Right lobe of liver (tissue), 4 donors: ENCODE results near the gene ERBB4.

Source experiments
- CTCF ChIP-seq, 4 donors: fragments of 200-600 bp in 3 of 4; fragments of 450-650 bp in 1 of 4; IDR thresholded peaks; one replicate each; pipeline versions ENCODE4 v1.5.1 to v1.8.0; 2016 to 2022; ENCODE audit warnings: antibody characterized with exemption in 4 of 4, mild to moderate bottlenecking in 2 of 4
- POLR2A ChIP-seq: fragments of 450-650 bp; IDR thresholded peaks from one replicate; pipeline ENCODE4 v1.6.1; 2017; ENCODE audit warnings: antibody characterized with exemption, mild to moderate bottlenecking
- donor health status: DM: no; HTN: no; CAD: no.
- donor health status: DM: no; HTN: no; CAD: no.
- donor health status: DM: no; HTN: yes; CAD: no.

- no peak for TF ChIP-seq CTCF (IDR thresholded peaks at IDR 0.05)
- TF ChIP-seq POLR2A = no peak
Observed at GRCh38 chr2:212495046-212495445, 43.6 kb downstream of the ERBB4 start.
